GM18502 (cell line): ENCODE data around the gene PLCD4.
A peak's percentile ranks its signal among the peaks of the same experiment; 100 is the strongest.

Source experiments
- ATAC-seq: cut with Tn5 transposase; IDR thresholded peaks from one replicate; pipeline ENCODE4 v1.9.1; 2021; ENCODE audit warnings: mild to moderate bottlenecking; ENCODE audit not compliant: unreplicated experiment, poor library complexity

PLCD4 gene

DNA sequence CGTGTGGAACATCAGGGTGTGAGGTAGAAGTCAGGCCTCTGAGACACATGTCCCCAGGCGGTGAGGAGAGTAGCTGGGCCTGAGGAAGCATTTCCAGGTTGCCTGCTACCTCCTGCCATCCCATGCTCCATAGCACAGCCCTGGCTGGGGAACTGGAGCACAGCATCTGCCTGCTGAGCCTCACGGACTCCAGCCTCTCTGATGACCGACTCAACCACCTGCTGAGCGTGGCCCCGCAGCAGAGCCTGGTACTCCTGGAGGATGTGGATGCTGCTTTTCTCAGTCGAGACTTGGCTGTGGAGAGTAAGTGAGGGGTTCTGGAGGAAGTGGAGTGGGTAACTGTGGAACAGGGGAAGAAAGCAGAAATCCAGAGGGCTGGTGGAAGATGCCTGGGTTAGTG lies 54.7 kb downstream of the PLCD4 start:
- ATAC-seq: no peak

- ATAC-seq: no peak
These were observed 55.1 kb downstream of the PLCD4 start for GRCh38 chr2:218662827-218663226.

- ATAC-seq: no peak
These were observed 56.2 kb downstream of the PLCD4 start for GRCh38 chr2:218663901-218664300.

DNA sequence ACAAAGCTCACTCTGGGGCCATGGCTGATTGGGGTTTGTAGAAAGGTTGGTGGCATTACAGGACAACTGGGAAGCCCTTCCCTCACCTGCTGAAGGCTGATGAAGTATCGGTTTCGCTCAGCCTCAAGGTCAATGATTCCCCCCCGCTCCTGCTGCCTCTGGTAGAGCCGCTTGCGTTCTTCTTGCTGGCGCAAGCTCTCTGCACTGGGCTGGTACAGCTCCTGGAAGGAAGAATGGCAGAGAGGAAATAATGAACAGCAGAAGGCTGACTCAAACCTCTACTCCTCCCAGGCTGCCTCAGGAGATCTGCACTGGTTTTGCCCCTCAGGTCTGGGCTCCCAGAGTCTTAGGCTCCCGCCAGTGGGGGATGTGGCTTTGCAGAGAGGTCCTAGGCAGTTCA lies 57.0 kb downstream of the PLCD4 start:
- no peak for ATAC-seq

- ATAC-seq: no peak
These were observed 63.5 kb downstream of the PLCD4 start for GRCh38 chr2:218671097-218671653.

DNA sequence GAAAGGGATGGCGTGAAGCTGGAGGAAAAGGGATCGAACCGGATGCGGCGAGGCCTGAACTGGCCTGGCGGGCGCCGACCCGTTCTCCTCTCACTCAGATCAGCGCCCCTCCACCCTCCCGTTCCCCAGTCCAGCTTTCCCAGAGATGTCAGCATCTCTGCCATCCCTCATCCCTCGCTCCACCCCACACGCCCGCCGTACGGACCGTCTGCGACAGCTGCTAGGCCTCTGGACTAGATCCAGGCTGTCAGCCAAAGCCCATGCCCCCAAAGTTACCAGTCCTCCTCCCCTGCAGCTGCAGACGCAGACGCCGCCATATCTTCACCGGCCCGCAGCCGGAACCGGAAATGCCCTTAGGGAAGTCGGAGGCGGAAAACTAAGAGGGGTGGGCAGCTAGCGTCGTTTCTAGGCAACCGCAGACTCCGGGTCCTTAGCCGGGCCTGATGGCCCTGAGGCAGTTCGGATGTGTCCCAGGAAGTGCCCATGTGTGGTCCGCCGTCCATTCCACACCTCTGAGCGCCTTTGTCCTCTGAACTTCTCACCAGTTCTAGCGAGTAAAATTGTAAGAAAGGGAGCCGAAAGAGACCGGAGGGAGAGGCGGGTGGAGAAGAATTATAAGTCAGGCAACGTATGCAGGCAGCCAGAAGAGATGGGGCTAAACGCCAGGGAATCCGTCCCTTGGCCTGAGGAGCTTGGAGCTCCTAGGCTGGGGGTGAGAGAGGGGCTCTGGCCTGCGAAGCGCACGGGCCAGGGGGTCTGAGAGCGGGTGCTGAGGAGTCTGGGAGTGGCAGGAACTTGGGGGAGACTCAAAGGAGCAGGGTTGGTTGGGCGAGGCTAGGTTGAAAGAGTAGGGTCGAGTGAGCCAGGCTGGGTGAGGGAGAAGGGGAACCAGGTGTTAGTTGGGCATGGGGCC lies 64.2 kb downstream of the PLCD4 start, which contains the start of the genes RNF25 and STK36:
RNF25 (minus strand) TSS at position 349 of the 913 bp plus-strand sequence; CDS start at position 317, 32 bp downstream.
STK36 (plus strand) TSS at position 433 of the 913 bp plus-strand sequence. CDS start 744 bp downstream, outside the sequence.
- peak; percentile 99 for ATAC-seq

GRCh38 chr2:218679119-218679518 lies 71.4 kb downstream of the PLCD4 start:
- no peak for ATAC-seq

DNA sequence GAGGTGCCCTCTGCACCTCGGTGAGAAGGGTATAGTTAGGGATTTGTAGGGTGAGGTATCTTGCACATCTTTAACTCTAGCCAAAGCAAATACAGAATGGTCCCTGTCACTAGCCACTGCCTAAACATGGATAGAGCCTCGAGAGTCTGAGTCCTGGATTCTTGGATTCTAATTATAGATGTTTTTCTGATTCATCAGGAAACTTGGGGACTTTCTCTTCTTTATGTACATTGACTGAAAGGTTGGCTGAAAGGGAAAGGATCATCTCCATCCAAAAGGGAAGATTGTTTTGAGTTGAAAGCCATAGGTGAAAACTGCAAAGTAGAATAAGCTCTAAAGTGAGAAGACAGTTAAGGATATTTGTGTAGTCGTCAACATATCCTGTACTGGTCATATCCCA lies 72.4 kb downstream of the PLCD4 start:
- no peak for ATAC-seq
